ENCODE data around the gene STOM.

Gene STOM

DNA sequence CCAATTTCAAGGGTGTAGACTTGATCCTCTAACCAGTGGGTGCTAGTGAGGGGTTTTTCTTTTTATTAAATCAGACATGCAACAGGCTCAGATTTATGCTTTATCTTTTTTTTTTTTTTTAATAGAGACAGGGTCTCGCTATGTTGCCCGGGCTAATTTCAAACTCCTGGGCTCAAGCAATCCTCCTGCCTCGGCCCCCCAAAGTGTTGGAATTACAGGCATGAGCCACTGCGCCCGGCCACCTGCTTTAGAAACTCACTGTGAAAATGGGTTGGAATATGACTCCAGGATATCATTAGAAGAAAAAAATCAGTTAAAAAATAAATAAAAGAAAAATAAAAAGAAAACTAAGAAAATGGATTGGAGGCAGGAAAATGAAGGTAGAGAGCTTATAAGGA is 50.7 kb downstream of the STOM start:
- DNase-seq = no peak

DNA sequence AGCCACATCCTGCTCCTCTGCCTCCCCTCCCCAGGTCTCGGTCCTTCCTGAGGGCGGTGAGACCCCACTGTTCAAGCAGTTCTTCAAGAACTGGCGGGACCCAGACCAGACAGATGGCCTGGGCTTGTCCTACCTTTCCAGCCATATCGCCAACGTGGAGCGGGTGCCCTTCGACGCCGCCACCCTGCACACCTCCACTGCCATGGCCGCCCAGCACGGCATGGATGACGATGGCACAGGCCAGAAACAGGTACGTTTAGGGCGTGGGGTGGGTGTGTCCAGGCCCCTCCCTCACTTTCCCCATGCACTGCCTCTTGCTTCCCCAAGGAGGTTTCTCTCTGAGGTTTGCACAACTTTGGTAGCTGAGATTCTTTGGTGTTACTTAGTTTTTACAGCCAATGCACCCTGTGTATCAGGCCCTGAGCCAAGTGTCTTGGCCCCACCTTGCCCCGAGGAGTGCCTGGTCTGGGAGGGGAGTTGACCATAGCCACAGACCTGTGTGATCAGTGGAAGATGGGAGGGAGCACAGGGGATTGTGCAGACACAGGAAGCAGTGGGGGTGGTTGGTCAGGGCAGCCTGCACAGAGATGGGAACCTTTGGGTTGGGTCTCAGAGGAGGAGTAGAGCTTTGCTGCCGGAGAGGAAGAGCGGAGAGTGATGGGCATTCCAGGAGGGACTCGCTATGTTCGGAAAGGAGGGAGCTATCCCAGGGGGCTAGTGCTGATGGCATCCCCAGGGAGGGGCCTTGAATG is 51.2 kb downstream of the STOM start:
- no peak for DNase-seq

- DNase-seq = no peak
Measured at GRCh38 chr9:121317737-121318630, 52.1 kb downstream of the STOM start.

DNA sequence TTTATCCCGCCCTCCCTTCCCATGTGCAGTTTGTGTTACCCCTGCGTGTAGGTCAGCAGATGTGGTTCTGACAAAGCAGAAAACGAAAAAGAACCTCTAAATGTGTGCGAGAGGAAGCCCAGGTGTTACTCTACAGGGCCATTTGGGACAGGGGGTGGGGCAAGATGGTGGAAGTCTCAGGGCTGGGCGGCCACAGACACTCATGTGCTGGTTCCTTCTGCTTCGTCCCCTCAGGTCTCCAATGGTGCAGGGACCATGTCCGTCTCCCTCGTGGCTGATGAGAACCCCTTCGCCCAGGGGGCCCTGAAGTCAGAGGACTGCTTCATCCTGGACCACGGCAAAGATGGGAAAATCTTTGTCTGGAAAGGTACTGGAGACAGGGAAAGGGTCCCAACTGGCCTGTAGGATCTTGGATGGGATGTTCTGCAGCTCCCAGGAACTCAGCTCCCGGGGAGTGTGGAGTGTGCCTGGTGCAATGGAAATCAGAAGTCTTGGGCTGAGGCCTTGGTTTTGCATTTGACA is 53.1 kb downstream of the STOM start:
- DNase-seq = no peak

DNA sequence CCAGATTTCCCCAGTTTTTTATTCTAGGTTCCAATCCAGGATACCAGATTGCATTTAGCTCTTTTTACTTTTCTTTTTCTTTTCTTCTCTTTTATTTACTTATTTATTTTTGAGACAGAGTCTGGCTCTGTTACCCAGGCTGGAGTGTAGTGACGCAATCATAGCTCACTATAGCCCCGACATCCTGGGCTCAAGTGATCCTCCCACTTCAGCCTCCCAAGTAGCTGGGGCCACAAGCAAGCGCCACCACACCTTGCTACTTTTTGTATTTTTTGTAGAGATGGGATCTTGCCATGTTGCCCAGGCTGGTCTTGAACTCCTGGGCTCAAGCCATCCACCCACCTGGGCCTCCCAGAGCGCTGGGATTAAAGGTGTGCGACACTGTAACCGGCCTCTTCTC is 53.7 kb downstream of the STOM start:
- DNase-seq = no peak

DNA sequence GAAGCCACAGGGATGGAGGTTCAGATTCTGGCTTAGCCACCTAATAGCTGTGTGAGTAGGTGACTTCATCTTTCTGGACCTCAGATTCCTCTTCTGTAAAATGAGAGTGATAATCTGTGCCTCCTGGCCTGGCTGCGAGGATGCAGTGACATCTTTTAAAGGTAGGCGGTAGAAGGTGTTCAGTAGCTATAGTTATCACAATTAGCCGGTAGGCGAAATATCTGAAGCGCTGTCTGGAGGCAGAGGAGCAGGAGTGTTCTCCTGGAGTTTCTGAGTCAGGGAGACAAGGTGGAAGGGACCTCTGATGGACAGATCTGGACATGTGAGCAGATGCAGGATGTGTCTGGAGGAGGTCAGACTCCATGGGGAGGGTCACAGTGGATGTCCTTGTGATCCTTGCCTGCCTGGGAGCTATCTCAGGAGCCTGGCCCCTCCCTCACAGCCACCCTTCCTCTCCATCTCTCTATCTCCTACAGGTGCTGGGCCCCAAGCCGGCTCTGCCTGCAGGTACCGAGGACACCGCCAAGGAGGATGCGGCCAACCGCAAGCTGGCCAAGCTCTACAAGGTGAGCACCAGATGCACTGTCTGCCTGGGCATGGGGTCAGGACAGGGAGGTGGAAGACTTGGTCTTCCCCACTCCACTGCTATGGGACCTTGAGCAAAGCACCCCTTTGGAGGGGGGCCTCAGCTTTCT is 56.4 kb downstream of the STOM start:
- DNase-seq = no peak

GRCh38 chr9:121312169-121312568 is 57.9 kb downstream of the STOM start:
- DNase-seq = no peak

- DNase-seq = no peak
Measured at GRCh38 chr9:121310571-121310970, 59.5 kb downstream of the STOM start.

GRCh38 chr9:121309833-121310425 is 60.1 kb downstream of the STOM start:
- DNase-seq = no peak

GRCh38 chr9:121309171-121309570 is 60.9 kb downstream of the STOM start:
- no peak for DNase-seq

DNA sequence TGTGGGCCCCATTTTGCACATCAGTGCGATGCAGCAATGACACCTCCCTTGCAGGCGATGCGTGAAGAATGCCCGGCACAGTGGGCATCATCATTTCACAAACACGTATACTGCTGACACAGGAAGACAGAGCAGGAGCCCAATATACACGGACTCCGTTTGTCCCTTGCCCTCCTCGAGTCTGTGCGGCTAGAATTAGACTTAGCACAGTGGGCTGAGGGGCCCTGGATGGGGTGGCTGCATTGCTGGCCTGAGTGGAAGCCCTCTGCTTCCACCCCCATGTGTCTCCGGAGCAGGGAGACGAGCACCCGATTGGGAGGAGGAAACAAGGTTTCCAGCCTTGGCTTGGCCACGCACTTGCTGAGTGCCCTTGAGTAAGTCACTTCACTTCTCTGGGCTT is 61.3 kb downstream of the STOM start:
- DNase-seq = no peak

DNA sequence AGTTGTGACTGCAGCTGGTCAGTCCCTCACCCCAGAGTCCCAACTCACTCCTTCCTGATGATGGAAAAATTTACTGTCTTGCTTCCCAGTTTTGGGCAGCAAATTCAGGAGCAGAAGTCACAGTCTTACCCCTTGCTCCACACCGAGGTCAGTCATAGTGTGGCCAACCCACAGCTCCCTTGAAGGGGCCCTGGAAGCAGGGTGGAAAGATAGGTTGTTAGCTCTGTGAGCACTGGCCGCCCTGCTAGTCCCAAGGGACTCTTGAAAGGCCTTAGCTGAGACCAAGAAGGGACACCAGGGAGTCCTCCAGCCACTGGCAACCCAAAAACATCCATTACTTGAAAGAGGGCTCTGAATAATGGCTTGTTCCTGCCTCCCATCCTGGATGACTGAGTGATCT is 62.1 kb downstream of the STOM start:
- DNase-seq = no peak

- no peak for DNase-seq
Measured at GRCh38 chr9:121305269-121305994, 64.6 kb downstream of the STOM start.

DNA sequence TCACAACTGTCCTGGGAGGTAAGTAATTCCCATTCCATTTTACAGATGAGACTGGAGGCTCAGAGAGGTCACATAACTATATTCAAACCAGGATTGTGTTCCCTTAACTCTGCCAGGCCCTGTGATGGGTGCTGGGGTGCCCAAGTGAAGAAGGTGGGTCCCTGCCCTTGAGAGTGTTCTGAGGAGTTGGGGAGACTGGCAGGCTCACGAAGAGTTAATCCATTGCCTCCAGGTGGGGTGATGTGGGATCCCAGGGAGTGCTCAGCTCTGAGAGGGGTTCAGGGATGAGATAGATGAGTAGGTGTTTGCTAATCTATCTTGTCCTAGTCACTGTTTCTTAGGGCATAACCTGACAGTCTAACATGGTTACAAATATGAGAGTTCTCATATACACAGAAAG is 65.3 kb downstream of the STOM start:
- DNase-seq = no peak

- DNase-seq = no peak
Measured at GRCh38 chr9:121303456-121304451, 66.3 kb downstream of the STOM start.

GRCh38 chr9:121302786-121303185 is 67.3 kb downstream of the STOM start:
- DNase-seq = no peak

- DNase-seq = no peak
Measured at GRCh38 chr9:121302341-121302740, 67.7 kb downstream of the STOM start.

- no peak for DNase-seq
Measured at GRCh38 chr9:121301881-121302286, 68.2 kb downstream of the STOM start.

- no peak for DNase-seq
Measured at GRCh38 chr9:121300283-121301119, 69.5 kb downstream of the STOM start.
